Posterior vena cava (tissue), 2 donors: Measurements from ENCODE around the gene TCF4. TPM values are rescaled to one million over a fixed set of nuclear protein-coding genes. Genes with fewer than 3 reads are reported as not detected.

Experiments
- DNase-seq: peaks from one replicate; pipeline ENCODE4 v3.0.0-alpha.2; 2020; ENCODE audit warnings: low spot score
- intact Hi-C, 2 donors: fragments of 100-400 bp; cut with DNase I; formaldehyde crosslinking; loops; one replicate each; pipeline versions ENCODE4 v1.14.1 to v1.14.2; 2022 to 2023
- total RNA-seq, 2 donors: library from RNA; stranded (reverse); fragmentation: NEBNext Ultra II Directional; extraction: Animal tissue kit (Norgen Biotek cat#: 25700); gene quantifications; one replicate each; pipeline ENCODE4 v1.2.1, GENCODE V29; 2021
- donor health status: DM: yes; HTN: yes; CAD: no.
- donor health status: DM: yes; HTN: yes; CAD: no.

TCF4 gene
- total RNA-seq, 2 donors from 2014 or later = 85.5 to 98.7 TPM

- intact Hi-C loops = no loop called here
- no peak for DNase-seq
These were observed 35.3 kb downstream of the TCF4 start for GRCh38 chr18:55552526-55553189.

- intact Hi-C loops = no loop called here
These were observed 36.8 kb downstream of the TCF4 start for GRCh38 chr18:55551227-55551626.

GRCh38 chr18:55550471-55550870 lies 37.5 kb downstream of the TCF4 start:
- intact Hi-C loops = no loop called here

More at GRCh38 chr18:55551227-55551626, 36.8 kb downstream of the TCF4 start:
- no peak for DNase-seq

GRCh38 chr18:55549474-55550104 lies 38.4 kb downstream of the TCF4 start:
- intact Hi-C loops = no loop called here
- DNase-seq = no peak

More at GRCh38 chr18:55550471-55550870, 37.5 kb downstream of the TCF4 start:
- DNase-seq = no peak

- intact Hi-C loops = no loop called here
- no peak for DNase-seq
These were observed 40.3 kb downstream of the TCF4 start for GRCh38 chr18:55547705-55548056.

GRCh38 chr18:55546851-55547704 lies 40.9 kb downstream of the TCF4 start:
- intact Hi-C loops = no loop called here
- no peak for DNase-seq

GRCh38 chr18:55544014-55544413 lies 44.0 kb downstream of the TCF4 start:
- intact Hi-C loops = no loop called here
- no peak for DNase-seq

GRCh38 chr18:55543130-55543704 lies 44.8 kb downstream of the TCF4 start:
- DNase-seq = no peak
- intact Hi-C loops = no loop called here

GRCh38 chr18:55541571-55541970 lies 46.4 kb downstream of the TCF4 start:
- intact Hi-C loops = no loop called here
- DNase-seq = no peak

- DNase-seq = no peak
- intact Hi-C loops = no loop called here
These were observed 48.8 kb downstream of the TCF4 start for GRCh38 chr18:55539240-55539639.

GRCh38 chr18:55534996-55535395 lies 53.0 kb downstream of the TCF4 start:
- no peak for DNase-seq
- intact Hi-C loops = no loop called here

- intact Hi-C loops = no loop called here
- no peak for DNase-seq
These were observed 53.4 kb downstream of the TCF4 start for GRCh38 chr18:55534547-55534946.

- intact Hi-C loops = no loop called here
- no peak for DNase-seq
These were observed 57.8 kb downstream of the TCF4 start for GRCh38 chr18:55530166-55530565.

- intact Hi-C loops = no loop called here
- DNase-seq = no peak
These were observed 58.4 kb downstream of the TCF4 start for GRCh38 chr18:55529581-55529980.

- intact Hi-C loops = no loop called here
These were observed 62.1 kb downstream of the TCF4 start for GRCh38 chr18:55525845-55526244.

GRCh38 chr18:55524353-55525073 lies 63.5 kb downstream of the TCF4 start:
- DNase-seq = no peak
- intact Hi-C loops = no loop called here

More at GRCh38 chr18:55525845-55526244, 62.1 kb downstream of the TCF4 start:
- DNase-seq = no peak

GRCh38 chr18:55523001-55523400 lies 65.0 kb downstream of the TCF4 start:
- intact Hi-C loops = no loop called here
- DNase-seq = no peak

- DNase-seq = no peak
- intact Hi-C loops = no loop called here
These were observed 66.0 kb downstream of the TCF4 start for GRCh38 chr18:55522011-55522410.

GRCh38 chr18:55517055-55517454 lies 70.9 kb downstream of the TCF4 start:
- intact Hi-C loops = no loop called here

More at GRCh38 chr18:55517055-55517454, 70.9 kb downstream of the TCF4 start:
- no peak for DNase-seq
